ENCODE measurements around the gene C4BPB. TPM values are rescaled to one million over a fixed set of nuclear protein-coding genes. Genes with fewer than 3 reads are reported as not detected.

Gene C4BPB
- total and polyA plus RNA-seq, 2 of the 4 experiments (the other 2 are of a cell fraction): not detected

DNA sequence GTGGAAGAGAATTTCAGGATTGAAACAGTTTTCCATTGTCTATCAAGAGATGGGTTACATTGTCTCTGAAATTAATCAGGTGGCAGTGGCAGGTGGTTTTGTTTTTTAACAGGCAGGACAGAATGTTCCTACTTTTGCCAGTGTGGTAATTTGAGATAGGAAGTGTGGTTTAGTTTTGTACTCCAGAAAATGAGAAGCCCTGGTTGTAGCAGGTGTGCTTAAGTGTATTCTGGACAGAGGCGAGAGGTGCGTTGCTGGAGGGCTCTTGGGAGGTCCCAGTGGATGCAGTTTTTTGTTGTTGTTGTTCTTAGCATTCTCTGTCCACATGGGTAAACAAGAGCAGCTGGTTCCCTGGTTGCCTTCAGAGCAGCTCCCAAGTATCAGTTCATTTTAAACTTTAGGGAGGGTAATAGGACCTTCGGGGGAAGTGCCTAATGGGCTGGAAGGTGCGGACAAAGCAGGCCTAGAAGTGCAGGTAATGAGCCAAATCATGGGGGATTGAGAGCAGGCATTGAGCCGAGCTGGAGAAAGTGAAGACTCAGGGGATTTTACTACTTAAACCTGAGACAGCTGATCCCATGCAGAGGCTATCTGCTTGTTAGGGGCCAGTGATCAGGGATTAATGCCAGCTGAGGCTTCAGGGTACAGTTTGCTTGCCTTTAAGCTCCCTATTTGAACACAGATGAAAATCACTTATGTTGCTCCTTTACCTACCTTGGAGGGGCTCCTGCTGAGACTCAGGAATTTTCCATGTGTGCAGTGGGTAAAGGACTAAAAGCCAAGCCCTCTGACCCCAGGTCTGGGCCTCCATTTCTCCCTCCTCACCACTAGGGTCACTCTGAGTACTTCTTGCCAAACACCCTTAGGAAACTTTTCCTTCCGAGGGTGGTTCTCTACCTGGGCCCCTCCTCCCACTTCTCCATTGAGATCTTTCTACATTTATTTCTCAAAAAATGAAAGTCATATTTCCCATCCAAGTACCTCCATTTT, 29.5 kb upstream of the C4BPB start:
- no TSS peak for BruUV-seq (replicated peaks)
- H3K4me3 ChIP-seq (ENCODE audit: insufficient read depth, low read depth, low read length): no peak overlapping the region
- no peak overlapping the region for H2BK120ac ChIP-seq (ENCODE audit: low read depth, low read length)
- WGBS, 2 experiments (ENCODE audit: extremely low coverage in 2 of 2, insufficient read length in 1 of 2): 85% methylated on average over 2 of the region's 6 CpGs; no CpG with 5 or more reads in 1 of the 2 experiments
- H3K27me3 ChIP-seq (ENCODE audit: control insufficient read depth, insufficient read depth, low read length): peaks cover 2% of the 10 kb centered on the region
- no peak overlapping the region for H2AFZ ChIP-seq (replicated peaks; ENCODE audit: low read length, poor library complexity)
- in situ Hi-C loops (cut with MboI; ENCODE audit: low sequenced_read_pairs): no loop called here
- no peak overlapping the region for H2AK5ac ChIP-seq (ENCODE audit: low read depth, low read length)
- H3K9me3 ChIP-seq (ENCODE audit: control insufficient read depth, insufficient read depth, low read length): no peaks in the 10 kb centered on the region
- H4K5ac ChIP-seq (ENCODE audit: low read depth, low read length): no peak overlapping the region
- no peaks in the 10 kb centered on the region for H3K36me3 ChIP-seq (ENCODE audit: control insufficient read depth, insufficient read depth, low read length)
- H3K9me1 ChIP-seq (ENCODE audit: insufficient read depth, low read length): no peaks in the 10 kb centered on the region; the same call in 1 of the 2 replicates
- no peak for DNase-seq
- no peaks in the 10 kb centered on the region for H3K4me1 ChIP-seq (ENCODE audit: control insufficient read depth, insufficient read depth, low read length)
- dilution Hi-C loops (cut with HindIII; ENCODE audit: low sequenced_read_pairs, unreplicated experiment): no loop called here
- H4K91ac ChIP-seq (ENCODE audit: insufficient read depth, low read depth, low read length): no peak overlapping the region
- no peak overlapping the region for H2BK5ac ChIP-seq (ENCODE audit: low read depth, low read length, poor library complexity, severe bottlenecking)
- H3K4me2 ChIP-seq (ENCODE audit: low read depth, low read length): no peak overlapping the region
- ChIA-PET CTCF (no interaction called here), POLR2A (ENCODE audit: unreplicated experiment) (no interaction called here)
- H2BK15ac ChIP-seq (ENCODE audit: low read depth, low read length): no peak overlapping the region
- TF ChIP-seq SMC3 (IDR thresholded peaks at IDR 0.05; ENCODE audit: low read depth, low read length): no peak
- no peak for TF ChIP-seq CEBPB (IDR thresholded peaks at IDR 0.05; ENCODE audit: low read depth, low read length)
- TF ChIP-seq BHLHE40 (IDR thresholded peaks at IDR 0.05; ENCODE audit: low read depth, low read length): no peak
- TF ChIP-seq FOS (IDR thresholded peaks at IDR 0.05; ENCODE audit: low read depth, low read length): no peak
- TF ChIP-seq POLR2A (IDR thresholded peaks at IDR 0.05; ENCODE audit: low read depth, low read length): no peak
- TF ChIP-seq CHD1 (IDR thresholded peaks at IDR 0.05; ENCODE audit: low read depth, low read length): no peak
- TF ChIP-seq RCOR1 (IDR thresholded peaks at IDR 0.05; ENCODE audit: insufficient replicate concordance, low read length): no peak
- no peak for TF ChIP-seq RFX5 (IDR thresholded peaks at IDR 0.05; ENCODE audit: low read depth, low read length)
- TF ChIP-seq MAZ (IDR thresholded peaks at IDR 0.05; ENCODE audit: borderline replicate concordance, low read depth, low read length): no peak
- TF ChIP-seq, protein P1, sequence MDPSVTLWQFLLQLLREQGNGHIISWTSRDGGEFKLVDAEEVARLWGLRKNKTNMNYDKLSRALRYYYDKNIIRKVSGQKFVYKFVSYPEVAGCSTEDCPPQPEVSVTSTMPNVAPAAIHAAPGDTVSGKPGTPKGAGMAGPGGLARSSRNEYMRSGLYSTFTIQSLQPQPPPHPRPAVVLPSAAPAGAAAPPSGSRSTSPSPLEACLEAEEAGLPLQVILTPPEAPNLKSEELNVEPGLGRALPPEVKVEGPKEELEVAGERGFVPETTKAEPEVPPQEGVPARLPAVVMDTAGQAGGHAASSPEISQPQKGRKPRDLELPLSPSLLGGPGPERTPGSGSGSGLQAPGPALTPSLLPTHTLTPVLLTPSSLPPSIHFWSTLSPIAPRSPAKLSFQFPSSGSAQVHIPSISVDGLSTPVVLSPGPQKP (IDR thresholded peaks at IDR 0.05; ENCODE audit: borderline replicate concordance, low read depth, low read length): no peak
- TF ChIP-seq, protein P2, sequence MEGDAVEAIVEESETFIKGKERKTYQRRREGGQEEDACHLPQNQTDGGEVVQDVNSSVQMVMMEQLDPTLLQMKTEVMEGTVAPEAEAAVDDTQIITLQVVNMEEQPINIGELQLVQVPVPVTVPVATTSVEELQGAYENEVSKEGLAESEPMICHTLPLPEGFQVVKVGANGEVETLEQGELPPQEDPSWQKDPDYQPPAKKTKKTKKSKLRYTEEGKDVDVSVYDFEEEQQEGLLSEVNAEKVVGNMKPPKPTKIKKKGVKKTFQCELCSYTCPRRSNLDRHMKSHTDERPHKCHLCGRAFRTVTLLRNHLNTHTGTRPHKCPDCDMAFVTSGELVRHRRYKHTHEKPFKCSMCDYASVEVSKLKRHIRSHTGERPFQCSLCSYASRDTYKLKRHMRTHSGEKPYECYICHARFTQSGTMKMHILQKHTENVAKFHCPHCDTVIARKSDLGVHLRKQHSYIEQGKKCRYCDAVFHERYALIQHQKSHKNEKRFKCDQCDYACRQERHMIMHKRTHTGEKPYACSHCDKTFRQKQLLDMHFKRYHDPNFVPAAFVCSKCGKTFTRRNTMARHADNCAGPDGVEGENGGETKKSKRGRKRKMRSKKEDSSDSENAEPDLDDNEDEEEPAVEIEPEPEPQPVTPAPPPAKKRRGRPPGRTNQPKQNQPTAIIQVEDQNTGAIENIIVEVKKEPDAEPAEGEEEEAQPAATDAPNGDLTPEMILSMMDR (conservative IDR thresholded peaks at IDR 0.05; ENCODE audit: low read depth, low read length): no peak
- H3K4ac ChIP-seq (ENCODE audit: low read depth, low read length): no peak overlapping the region
- H2BK20ac ChIP-seq (ENCODE audit: low read depth, low read length): no peak overlapping the region
- intact Hi-C loops (cut with micrococcal nuclease): no loop called here
- no peaks in the 10 kb centered on the region for H3K79me1 ChIP-seq (ENCODE audit: low read depth in 1 of 2, low read length in 2 of 2)
- H3K9ac ChIP-seq (ENCODE audit: low read depth, low read length): no peak overlapping the region
- no peak overlapping the region for H3K14ac ChIP-seq (replicated peaks; ENCODE audit: low read depth, low read length)
- no peak overlapping the region for H2AK9ac ChIP-seq (replicated peaks; ENCODE audit: low read depth, low read length, poor library complexity)
- H3K18ac ChIP-seq (ENCODE audit: low read depth, low read length): no peak overlapping the region
- no peak overlapping the region for H4K8ac ChIP-seq (ENCODE audit: low read depth in 2 of 2, low read length in 2 of 2)
- H3K27ac ChIP-seq (ENCODE audit: insufficient read depth, low read length): no peak overlapping the region
- no peak overlapping the region for H3K23ac ChIP-seq (ENCODE audit: low read depth, low read length)
- ATAC-seq (ENCODE audit: low read depth): no peak
- no peak overlapping the region for H3K56ac ChIP-seq (ENCODE audit: extremely low read depth, insufficient read depth, low read length)
- no peaks in the 10 kb centered on the region for H4K20me1 ChIP-seq (ENCODE audit: insufficient read depth, low read length)
